Activated T-cell treated with anti-CD3 and anti-CD28 coated beads, Interleukin-2, amount 50 U/mL, for 4 hours (primary cell): ENCODE data around the gene CAND2. TPM values are rescaled to one million over a fixed set of nuclear protein-coding genes. Genes with fewer than 3 reads are reported as not detected.
"Not testable (repeated sequence)": the region's sequence is repeated elsewhere in the genome, so short reads cannot be mapped to it uniquely, and the experiment has no call there.

Experiments used
- ATAC-seq, 2 donors: fragments of 200-7000 bp; cut with Tn5 transposase; one replicate each; pipeline ENCODE4 v1.10.0; 2021
- DNase-seq: peaks from one replicate; pipeline ENCODE4 v3.0.0-alpha.2; 2020
- H3K27me3 Mint-ChIP-seq: one replicate; pipeline ENCODE4 v1.8.0; 2021; ENCODE audit warnings: low read depth, mixed read lengths
- H3K36me3 Mint-ChIP-seq: one replicate; pipeline ENCODE4 v1.8.0; 2022; ENCODE audit warnings: mixed read lengths; ENCODE audit not compliant: insufficient read depth
- H3K4me1 Mint-ChIP-seq: one replicate; pipeline ENCODE4 v1.8.0; 2021; ENCODE audit warnings: low read depth, mixed read lengths
- H3K4me3 Mint-ChIP-seq: one replicate; pipeline ENCODE4 v1.8.0; 2021; ENCODE audit warnings: mild to moderate bottlenecking, moderate library complexity, mixed read lengths
- H3K9me3 Mint-ChIP-seq: one replicate; pipeline ENCODE4 v1.8.0; 2021; ENCODE audit warnings: mixed read lengths
- total RNA-seq, 3 donors: library from RNA; stranded (reverse); gene quantifications; one replicate each; pipeline ENCODE4 v1.2.1, GENCODE V29; 2021

CAND2 gene
- total RNA-seq, 3 donors from 2014 or later, result 1.0 to 1.9 (median 1.4) TPM

DNA sequence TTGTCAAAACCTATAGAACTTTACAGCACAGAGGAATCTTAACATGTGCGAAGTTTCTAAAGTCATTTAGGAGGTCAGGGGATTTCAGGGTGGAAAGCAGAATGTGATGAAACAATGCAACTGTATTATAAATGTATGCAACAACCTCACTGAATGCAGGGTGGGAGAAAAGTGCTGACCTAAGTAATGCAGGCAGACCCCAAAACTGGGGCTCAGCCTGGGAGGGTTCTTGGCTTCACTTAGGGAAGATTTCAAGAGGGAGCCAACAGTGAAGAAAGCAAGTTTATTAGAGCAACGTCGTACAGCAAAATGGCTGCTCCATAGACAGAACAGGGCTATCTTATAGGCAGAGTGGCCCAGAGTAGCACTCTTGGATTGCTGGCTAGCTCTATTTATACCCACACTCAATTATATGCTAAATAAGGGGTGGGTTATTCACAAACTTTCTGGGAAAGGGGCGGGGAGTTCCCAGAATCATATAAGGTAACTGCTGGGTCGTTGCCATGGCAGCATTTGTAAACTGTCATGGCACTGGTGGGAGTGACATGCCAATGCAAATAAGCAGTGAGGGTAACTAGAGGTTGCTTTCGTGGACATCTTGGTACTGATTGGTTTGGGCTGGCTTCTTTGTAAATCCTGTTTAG is 14.2 kb upstream of the CAND2 start:
- Mint-ChIP-seq H3K9me3 (no peaks in the 10 kb centered on the region), H3K36me3 (no peaks in the 10 kb centered on the region), H3K27me3 (peaks cover 29% of the 10 kb centered on the region), H3K4me1 (no peaks in the 10 kb centered on the region), H3K4me3 (no peak overlapping the region)
- ATAC-seq (no peak), DNase-seq (no peak)

DNA sequence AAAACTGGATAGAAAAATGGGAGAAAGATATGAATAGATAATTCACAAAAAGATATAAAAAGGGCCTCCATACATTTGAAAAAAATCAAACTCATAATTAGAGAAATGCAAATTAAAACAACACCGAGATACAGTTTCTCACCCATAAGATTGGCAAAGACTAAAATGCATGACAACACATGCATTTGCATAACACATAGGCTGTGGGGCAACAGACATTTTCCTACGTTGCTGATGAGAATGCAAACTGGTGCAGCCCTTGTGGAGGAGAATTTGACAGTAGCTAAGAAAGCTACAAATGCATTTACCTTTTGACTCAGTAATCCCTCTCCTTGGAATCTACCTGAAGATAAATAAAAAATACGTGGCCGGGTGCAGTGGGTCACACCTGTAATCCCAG is 11.4 kb upstream of the CAND2 start:
- DNase-seq (no peak), ATAC-seq (no peak)
- H3K36me3 Mint-ChIP-seq, result no peaks in the 10 kb centered on the region
- H3K4me1 Mint-ChIP-seq, result no peaks in the 10 kb centered on the region
- no peaks in the 10 kb centered on the region for H3K9me3 Mint-ChIP-seq
- no peak overlapping the region for H3K4me3 Mint-ChIP-seq
- peaks cover 28% of the 10 kb centered on the region for H3K27me3 Mint-ChIP-seq

DNA sequence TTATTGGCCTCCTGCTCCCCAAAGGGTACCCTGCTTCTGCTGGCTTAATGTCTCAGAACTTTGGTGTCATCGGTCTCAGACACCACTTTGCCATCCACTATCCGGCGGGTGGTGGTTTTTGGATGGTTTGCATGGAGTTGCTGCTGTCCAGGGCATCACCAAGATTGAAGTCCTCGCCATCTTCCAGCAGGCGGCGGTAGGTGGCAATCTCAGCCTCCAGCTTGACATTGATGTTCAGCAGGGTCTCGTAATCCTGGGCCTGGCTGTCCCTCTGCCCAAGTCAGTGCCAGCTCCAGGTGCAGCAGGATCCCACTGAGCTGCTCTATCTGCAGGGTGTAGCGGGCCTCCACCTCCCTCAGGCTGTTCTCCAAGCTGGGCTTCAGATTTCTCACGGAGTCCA is 9.1 kb upstream of the CAND2 start:
- not testable (repeated sequence) for H3K36me3 Mint-ChIP-seq, ATAC-seq
- peaks cover 19% of the 10 kb centered on the region for H3K27me3 Mint-ChIP-seq

DNA sequence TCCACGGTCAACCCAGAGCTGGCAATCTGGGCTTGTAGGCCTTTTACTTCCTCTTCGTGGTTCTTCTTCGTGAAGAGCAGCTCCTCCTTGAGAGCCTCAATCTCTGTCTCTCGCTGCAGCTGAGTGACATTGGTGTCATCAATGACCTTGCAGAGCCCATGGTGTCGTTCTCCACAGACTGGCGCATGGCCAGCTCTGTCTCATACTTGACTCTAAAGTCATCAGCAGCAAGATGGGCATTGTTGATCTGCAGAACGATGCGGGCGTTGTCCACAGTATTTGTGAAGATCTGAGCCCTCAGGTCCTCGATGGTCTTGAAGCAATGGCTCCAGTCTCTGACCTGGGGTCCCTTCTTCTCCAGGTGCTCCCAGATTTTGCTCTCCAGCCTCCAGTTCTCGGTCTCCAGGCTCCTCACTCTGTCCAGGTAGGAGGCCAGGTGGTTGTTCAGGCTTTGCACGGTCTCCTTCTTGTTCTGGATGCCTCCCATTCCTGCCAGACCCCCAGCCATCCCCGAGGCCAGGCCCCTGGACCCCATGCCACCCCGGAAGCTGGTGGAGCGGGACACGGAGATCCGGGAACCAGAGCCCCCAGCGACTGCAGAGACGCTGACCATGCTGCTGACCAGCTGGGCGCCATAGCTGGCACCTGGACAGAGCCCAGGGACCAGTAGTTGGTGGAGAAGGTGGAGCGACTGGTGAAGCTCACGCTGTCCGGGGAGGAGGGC is 8.4 kb upstream of the CAND2 start:
- not testable (repeated sequence) for H3K36me3 Mint-ChIP-seq, H3K4me3 Mint-ChIP-seq, H3K4me1 Mint-ChIP-seq, DNase-seq, H3K9me3 Mint-ChIP-seq, ATAC-seq
- peaks cover 11% of the 10 kb centered on the region for H3K27me3 Mint-ChIP-seq

More for the DNA sequence above, 9.1 kb upstream of the CAND2 start:
- peak; percentile 63 for DNase-seq
- not testable (repeated sequence) for H3K9me3 Mint-ChIP-seq, H3K4me1 Mint-ChIP-seq, H3K4me3 Mint-ChIP-seq

DNA sequence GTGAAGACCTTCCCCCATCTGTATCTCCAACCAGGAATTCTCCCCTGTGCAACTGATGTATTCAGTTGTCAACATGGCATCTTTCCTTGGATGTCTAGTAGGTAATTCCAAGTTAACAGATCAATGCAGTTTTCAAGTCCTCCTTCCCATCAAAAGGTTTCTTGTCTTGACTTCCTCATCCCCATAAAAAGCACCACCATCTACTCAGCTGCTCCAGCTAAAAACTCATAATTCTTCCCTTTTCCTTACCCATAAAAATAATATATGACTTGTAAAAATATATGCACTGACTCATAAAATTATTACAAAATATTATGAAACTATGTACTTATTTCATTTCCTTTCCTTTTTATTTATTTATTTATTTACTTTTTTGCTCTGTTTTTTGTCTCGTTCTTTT is 5.0 kb upstream of the CAND2 start:
- peaks cover 4% of the 10 kb centered on the region for H3K4me1 Mint-ChIP-seq
- H3K4me3 Mint-ChIP-seq, result no peak overlapping the region
- ATAC-seq, result no peak
- no peak for DNase-seq
- H3K9me3 Mint-ChIP-seq, result no peaks in the 10 kb centered on the region
- peaks cover 10% of the 10 kb centered on the region for H3K27me3 Mint-ChIP-seq
- H3K36me3 Mint-ChIP-seq, result no peaks in the 10 kb centered on the region

DNA sequence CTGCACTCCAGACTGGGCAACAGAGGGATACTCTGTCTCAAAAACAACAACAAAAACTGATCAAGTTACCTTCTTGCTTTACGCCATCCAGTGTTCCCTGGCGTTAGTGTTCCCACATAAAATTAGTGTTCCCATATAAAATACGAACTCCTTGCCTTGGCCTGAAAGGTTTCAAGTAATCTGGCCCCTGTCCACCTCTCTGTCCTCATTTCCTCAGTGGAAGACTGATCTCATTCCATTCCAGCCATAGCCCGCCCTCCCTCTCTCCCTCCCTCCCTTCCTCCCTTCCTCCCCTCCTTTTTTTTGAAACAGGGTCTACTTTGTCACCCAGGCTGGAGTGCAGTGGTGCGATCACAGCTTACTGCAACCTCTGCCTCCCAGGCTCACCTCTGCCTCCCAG is 2.8 kb upstream of the CAND2 start:
- DNase-seq, result no peak
- Mint-ChIP-seq H3K27me3 (peaks cover 8% of the 10 kb centered on the region), H3K4me1 (peaks cover 13% of the 10 kb centered on the region), H3K4me3 (no peak overlapping the region), H3K36me3 (no peaks in the 10 kb centered on the region), H3K9me3 (no peaks in the 10 kb centered on the region)
- no peak for ATAC-seq

DNA sequence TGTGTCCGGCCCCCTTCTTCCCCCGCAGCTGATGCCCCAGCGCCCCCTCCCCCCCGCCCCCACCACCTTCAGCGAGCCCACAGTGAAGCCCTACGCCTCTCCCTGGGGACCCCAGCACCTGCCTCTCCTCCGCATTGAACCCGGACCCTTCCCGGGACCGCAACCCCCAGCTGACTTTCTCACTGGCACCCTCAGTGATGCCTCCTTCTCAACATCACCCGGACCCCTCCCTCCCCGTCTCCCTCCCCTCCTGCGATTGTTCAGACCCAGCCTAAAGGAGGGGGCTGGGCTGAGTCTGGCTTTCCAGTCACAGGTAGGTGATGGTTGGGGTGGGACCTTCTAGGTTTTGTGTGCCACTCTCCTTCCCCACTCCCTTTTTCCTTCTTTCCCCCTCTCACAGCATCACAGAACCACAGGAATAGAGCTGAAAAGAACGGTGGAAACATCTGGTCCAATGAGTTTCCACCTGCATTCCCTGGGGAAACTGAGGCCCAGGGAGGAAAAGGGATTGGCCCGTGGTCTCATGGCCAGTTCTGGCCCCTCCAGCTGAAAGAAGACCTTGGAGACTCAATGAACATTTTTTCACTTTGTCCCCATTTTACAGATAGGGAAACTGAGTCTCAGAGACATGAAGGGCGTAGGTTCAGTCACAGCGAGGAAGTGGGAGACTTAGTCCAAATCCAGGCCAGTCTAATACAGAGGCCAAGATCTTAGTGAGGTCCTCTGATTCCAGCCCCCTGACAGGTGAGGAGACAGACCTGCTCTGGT is 828 bp downstream of the CAND2 start:
- Mint-ChIP-seq H3K4me3 (peak overlapping the region; percentile 83), H3K36me3 (no peaks in the 10 kb centered on the region), H3K9me3 (no peaks in the 10 kb centered on the region), H3K4me1 (peaks cover 13% of the 10 kb centered on the region), H3K27me3 (peaks cover 8% of the 10 kb centered on the region)
- DNase-seq, result no peak
- ATAC-seq, result no peak

DNA sequence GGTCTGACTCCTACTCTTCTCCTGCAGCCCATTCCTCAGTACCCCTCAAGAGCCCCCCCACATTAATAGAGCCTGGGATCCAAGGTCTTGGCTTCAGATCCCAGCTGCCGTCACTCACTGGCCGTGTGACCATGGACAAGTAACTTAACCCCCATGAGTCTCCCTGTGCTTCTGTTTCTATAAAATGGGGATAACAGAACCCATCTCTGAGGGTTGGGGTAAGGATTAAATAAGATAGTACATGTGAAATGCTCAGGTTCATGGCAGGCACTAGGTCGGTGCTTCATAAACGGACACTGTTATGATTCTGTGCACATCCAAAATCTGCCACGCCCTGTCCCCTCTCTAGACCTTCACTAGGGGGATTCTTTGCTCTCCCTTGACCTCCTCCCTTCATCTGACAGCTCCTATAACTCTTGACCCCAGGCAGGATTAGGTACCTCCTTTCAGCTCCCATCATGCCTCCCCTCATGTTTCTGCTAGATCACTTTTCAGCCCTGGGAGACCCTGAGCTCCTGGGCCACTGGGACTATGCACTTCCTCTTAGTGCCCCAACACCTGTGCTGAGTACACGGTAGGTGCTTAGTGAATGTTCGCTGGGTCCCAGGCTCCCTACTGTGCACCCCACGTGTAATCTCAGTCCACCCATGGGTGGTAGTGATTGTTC is 1.5 kb downstream of the CAND2 start:
- no peak overlapping the region for H3K4me3 Mint-ChIP-seq
- ATAC-seq, result no peak
- no peak for DNase-seq
- peaks cover 8% of the 10 kb centered on the region for H3K27me3 Mint-ChIP-seq
- peaks cover 13% of the 10 kb centered on the region for H3K4me1 Mint-ChIP-seq
- H3K9me3 Mint-ChIP-seq, result no peaks in the 10 kb centered on the region
- H3K36me3 Mint-ChIP-seq, result no peaks in the 10 kb centered on the region

DNA sequence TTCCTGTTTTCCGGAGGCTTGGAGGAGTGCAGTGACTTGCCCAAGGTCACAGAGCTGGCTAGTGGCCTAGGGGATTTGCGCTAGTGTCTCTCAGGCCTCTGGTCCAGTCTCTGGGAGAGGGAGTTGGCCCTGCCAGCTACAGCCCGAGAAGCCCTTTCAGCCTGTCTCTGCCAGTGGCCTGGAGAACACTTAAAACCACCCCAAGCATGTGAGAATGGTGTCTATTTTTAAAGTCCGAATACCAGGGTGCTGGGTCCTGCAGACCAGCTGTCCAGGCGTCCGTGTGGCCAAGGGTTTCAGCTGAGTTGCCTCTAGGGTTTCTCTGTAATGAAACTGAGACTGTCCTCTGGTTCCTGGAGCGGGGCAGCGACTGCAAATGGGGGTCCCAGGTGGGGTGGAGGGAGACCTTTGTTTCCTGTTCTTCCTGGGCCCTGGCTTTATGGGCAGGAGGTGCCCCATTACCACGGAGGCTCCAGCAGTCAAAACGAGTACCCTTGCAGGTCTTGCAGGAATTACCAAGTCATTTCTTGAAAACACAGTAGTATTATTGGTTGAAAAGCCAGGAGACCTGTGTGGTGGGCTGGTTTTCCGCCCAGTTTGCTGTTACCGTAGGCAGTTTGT is 2.2 kb downstream of the CAND2 start:
- Mint-ChIP-seq H3K27me3 (peaks cover 8% of the 10 kb centered on the region), H3K4me1 (peaks cover 13% of the 10 kb centered on the region), H3K36me3 (no peaks in the 10 kb centered on the region), H3K9me3 (no peaks in the 10 kb centered on the region), H3K4me3 (no peak overlapping the region)
- ATAC-seq, result no peak
- DNase-seq, result no peak

DNA sequence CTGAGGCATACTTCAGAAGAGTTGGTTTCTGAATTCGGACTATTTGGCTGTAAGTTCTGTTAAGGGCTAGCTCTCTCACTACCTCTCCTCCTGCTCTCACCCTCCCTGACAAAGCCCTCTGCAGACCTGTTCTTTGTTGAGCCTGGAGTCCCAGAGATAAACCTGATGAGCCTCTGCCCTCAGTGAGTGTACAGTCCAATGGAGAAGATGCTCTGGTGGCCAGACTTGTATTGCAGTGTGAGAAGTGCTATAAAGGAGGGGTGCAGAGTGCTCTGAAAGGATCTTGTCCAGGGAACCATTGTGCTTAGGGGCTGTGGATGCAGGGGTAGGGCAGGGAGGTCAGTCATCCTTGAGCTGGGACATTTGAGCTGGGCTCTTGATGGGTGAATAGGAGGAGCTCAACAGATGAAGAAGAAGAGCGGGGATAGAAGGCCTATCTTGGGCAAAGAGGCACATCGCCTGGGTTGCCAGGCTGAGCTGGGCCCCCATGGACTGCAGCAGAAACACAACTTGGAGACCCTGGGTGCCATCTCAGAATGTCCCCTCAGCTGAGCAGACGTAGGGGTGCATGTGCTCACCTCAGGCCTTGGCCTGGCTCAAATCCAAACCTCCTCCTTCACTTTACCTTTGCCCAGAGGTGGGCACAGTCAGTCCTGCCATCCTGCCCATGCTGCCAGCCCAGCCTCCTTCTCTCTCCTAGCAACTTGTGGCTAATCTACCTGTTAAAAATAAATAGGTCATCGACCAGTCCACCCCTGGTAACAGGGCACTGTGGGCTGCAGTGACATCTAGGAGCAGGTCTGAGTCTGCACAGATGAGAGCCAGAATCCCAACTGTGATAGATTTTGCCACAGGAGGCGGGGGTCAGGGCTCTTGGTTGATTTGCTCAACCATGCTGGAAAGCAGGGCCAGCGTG is 3.3 kb downstream of the CAND2 start:
- Mint-ChIP-seq H3K4me3 (no peak overlapping the region), H3K27me3 (peaks cover 8% of the 10 kb centered on the region), H3K9me3 (no peaks in the 10 kb centered on the region), H3K36me3 (no peaks in the 10 kb centered on the region), H3K4me1 (peaks cover 13% of the 10 kb centered on the region)
- no peak for ATAC-seq
- DNase-seq, result no peak

DNA sequence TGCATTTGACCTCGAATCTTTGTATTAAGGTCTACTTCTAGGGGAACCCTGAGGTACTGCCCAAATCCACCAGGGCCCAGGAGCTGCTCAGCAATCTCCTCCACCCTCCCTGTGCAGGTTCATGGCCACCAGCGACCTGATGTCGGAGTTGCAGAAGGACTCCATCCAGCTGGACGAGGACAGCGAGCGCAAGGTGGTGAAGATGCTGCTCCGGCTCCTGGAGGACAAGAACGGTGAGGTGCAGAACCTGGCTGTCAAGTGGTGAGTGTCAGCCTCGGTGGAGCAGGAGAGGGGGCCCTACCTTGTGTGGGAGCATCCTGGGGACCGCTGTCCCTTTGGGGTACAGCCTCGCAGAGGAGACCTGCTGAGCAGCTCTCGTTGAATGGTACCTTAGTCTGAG is 6.9 kb downstream of the CAND2 start:
- no peaks in the 10 kb centered on the region for H3K36me3 Mint-ChIP-seq
- DNase-seq (no peak), ATAC-seq (no peak)
- no peaks in the 10 kb centered on the region for H3K27me3 Mint-ChIP-seq
- H3K4me1 Mint-ChIP-seq, result no peaks in the 10 kb centered on the region
- H3K9me3 Mint-ChIP-seq, result no peaks in the 10 kb centered on the region
- no peak overlapping the region for H3K4me3 Mint-ChIP-seq

DNA sequence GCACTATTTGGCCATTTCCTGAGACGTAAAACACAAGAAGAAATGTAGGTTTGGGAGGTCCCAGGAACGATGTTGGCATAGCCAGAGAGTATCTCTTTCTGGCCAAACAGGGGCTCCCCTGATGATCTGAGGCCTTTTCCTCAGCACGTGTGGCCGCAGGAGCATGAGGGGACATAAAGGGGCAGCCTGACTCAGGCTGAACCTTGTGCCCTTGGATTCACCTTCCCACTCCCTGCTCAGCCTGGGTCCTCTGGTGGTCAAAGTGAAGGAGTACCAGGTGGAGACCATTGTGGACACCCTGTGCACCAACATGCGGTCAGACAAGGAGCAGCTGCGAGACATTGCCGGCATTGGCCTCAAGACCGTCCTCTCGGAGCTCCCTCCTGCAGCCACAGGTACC is 10.6 kb downstream of the CAND2 start:
- H3K27me3 Mint-ChIP-seq, result no peaks in the 10 kb centered on the region
- peaks cover 7% of the 10 kb centered on the region for H3K4me1 Mint-ChIP-seq
- no peak for ATAC-seq
- no peaks in the 10 kb centered on the region for H3K9me3 Mint-ChIP-seq
- no peaks in the 10 kb centered on the region for H3K36me3 Mint-ChIP-seq
- no peak for DNase-seq
- H3K4me3 Mint-ChIP-seq, result no peak overlapping the region

DNA sequence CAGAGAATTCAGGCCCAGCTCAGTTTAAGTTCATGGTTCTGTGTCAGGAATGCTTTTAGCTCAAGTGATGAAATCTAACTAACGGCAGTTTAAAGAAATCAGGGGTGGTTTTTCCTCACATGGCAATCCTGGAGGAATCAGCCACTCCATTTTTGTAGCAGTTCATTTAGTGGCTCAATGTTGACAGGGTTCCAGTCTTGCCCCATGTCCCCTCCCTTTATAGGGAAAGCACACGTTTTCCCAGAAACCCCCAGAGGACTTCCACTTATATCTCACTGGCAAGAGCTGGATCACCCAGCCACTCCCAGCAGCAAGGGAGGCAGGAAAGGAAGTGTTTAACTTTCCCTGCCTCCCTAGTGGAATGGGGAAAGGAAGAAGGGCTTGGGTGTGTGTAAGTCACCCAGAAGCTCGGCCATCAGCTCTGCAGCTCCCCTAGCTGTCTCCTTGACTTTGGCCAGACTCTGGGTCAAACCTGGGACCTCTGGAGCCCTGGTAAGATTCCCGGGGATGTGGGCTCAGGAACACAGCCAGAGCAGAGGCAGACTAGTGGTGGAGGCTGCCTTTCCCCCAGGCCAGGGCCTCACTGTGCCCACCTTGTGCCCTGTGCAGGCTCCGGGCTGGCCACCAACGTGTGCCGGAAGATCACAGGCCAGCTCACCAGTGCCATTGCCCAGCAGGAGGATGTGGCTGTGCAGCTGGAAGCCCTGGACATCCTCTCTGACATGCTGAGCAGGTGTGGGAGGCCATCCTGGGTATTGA is 11.3 kb downstream of the CAND2 start:
- DNase-seq (no peak), ATAC-seq (no peak)
- Mint-ChIP-seq H3K36me3 (no peaks in the 10 kb centered on the region), H3K4me1 (peaks cover 7% of the 10 kb centered on the region), H3K27me3 (no peaks in the 10 kb centered on the region), H3K9me3 (no peaks in the 10 kb centered on the region), H3K4me3 (no peak overlapping the region)
